ENCODE measurements around the gene NKG7.

NKG7 gene

GRCh38 chr19:51325161-51325976, 47.1 kb downstream of the NKG7 start:
- Mint-ChIP-seq H3K36me3 (no peaks in the 10 kb centered on the region), H3K27ac (no peak overlapping the region), H3K27me3 (peaks cover 33% of the 10 kb centered on the region), H3K9me3 (ENCODE audit: low read depth) (no peaks in the 10 kb centered on the region), H3K4me3 (no peak overlapping the region), H3K4me1 (ENCODE audit: low read depth) (peaks cover 5% of the 10 kb centered on the region)

GRCh38 chr19:51324167-51324481, 48.3 kb downstream of the NKG7 start:
- H3K4me1 Mint-ChIP-seq (ENCODE audit: low read depth) = peaks cover 5% of the 10 kb centered on the region
- H3K27ac Mint-ChIP-seq = no peak overlapping the region

GRCh38 chr19:51323481-51324166, 48.8 kb downstream of the NKG7 start:
- Mint-ChIP-seq H3K27ac (no peak overlapping the region), H3K4me1 (ENCODE audit: low read depth) (peaks cover 5% of the 10 kb centered on the region), H3K36me3 (no peaks in the 10 kb centered on the region), H3K4me3 (no peak overlapping the region), H3K27me3 (peaks cover 24% of the 10 kb centered on the region), H3K9me3 (ENCODE audit: low read depth) (no peaks in the 10 kb centered on the region)

More at GRCh38 chr19:51324167-51324481, 48.3 kb downstream of the NKG7 start:
- peaks cover 25% of the 10 kb centered on the region for H3K27me3 Mint-ChIP-seq
- H3K4me3 Mint-ChIP-seq = no peak overlapping the region
- H3K9me3 Mint-ChIP-seq (ENCODE audit: low read depth) = no peaks in the 10 kb centered on the region
- no peaks in the 10 kb centered on the region for H3K36me3 Mint-ChIP-seq

GRCh38 chr19:51321799-51322198, 50.7 kb downstream of the NKG7 start:
- Mint-ChIP-seq H3K27me3 (peaks cover 22% of the 10 kb centered on the region), H3K4me3 (no peak overlapping the region), H3K4me1 (ENCODE audit: low read depth) (no peaks in the 10 kb centered on the region), H3K27ac (no peak overlapping the region), H3K36me3 (no peaks in the 10 kb centered on the region), H3K9me3 (ENCODE audit: low read depth) (no peaks in the 10 kb centered on the region)

Measured in activated naive CD8-positive, alpha-beta T cell (primary cell).